ENCODE results near the gene ZSWIM4. TPM values are rescaled to one million over a fixed set of nuclear protein-coding genes. Genes with fewer than 3 reads are reported as not detected.

Gene ZSWIM4
- total and polyA plus RNA-seq, 8 donors, result 2.2 to 14.0 (median 3.9) TPM

DNA sequence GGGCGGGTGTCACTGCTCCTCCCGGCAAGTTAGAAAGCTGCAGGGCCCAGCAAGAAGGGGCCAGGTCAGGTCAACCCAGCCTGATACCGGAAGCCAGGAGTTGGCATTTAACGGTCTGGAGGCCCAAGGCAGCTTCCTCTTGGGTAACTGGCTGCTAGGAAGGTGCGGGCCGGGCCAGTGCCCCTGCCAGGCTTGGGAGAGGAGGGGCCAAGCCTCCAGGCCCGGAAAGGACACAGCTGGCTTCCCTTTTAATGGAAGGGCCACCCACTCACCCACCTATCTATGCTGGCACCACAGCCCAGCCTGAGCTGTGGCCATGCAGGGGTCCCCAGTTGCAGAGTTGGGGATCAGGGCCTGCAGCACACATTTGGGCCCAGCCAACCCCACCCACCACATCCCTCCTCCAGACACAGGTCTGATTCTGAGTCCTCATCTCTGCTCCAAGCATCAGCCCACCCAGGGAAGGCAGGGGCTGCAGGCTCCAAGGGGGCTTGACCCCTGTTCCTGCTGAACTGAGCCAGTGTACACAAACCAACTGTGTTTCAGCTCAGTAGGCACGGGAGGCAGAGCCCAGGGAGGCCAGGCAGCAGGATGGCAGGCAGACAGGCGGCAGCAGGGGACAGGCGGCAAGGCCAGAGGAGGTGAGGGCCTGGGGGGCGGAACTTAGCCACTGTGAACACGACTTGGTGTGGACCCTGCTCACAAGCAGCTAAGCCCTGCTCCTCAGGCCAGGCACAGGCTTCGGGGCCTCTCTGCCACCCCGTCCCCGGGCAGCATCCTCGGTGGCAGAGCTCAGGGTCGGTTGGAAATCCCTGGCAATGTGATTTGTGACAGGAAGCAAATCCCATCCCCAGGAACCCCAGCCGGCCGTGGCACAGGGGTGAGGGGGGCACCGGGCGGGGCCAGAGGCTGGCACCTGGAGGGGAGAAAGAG, 40.8 kb downstream of the ZSWIM4 start:
- intact Hi-C loops (cut with DNase I; ENCODE audit: low total_unique reads), result no loop called here
- peaks cover 75 to 90% (median 82%) of the 10 kb centered on the region in 4 donors for H3K4me1 ChIP-seq
- H3K4me3 ChIP-seq, result peak overlapping the region in 3 of 4 donors; percentile 0 to 28 (median 8)
- H3K36me3 ChIP-seq, result peaks cover 23 to 53% (median 25%) of the 10 kb centered on the region in 4 donors
- H3K27me3 ChIP-seq, result no peaks in the 10 kb centered on the region
- no peak for TF ChIP-seq POLR2A (IDR thresholded peaks at IDR 0.05)
- TF ChIP-seq POLR2AphosphoS5 (IDR thresholded peaks at IDR 0.05), result no peak
- TF ChIP-seq, protein P1, sequence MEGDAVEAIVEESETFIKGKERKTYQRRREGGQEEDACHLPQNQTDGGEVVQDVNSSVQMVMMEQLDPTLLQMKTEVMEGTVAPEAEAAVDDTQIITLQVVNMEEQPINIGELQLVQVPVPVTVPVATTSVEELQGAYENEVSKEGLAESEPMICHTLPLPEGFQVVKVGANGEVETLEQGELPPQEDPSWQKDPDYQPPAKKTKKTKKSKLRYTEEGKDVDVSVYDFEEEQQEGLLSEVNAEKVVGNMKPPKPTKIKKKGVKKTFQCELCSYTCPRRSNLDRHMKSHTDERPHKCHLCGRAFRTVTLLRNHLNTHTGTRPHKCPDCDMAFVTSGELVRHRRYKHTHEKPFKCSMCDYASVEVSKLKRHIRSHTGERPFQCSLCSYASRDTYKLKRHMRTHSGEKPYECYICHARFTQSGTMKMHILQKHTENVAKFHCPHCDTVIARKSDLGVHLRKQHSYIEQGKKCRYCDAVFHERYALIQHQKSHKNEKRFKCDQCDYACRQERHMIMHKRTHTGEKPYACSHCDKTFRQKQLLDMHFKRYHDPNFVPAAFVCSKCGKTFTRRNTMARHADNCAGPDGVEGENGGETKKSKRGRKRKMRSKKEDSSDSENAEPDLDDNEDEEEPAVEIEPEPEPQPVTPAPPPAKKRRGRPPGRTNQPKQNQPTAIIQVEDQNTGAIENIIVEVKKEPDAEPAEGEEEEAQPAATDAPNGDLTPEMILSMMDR (IDR thresholded peaks at IDR 0.05), result no peak
- no peak for TF ChIP-seq EP300 (IDR thresholded peaks at IDR 0.05)
- H3K27ac ChIP-seq, result peak overlapping the region; percentile 37 to 100 (median 99)
- peak in 1 of 2 donors; percentile 41 for DNase-seq
- no peaks in the 10 kb centered on the region for H3K9me3 ChIP-seq
- 35 to 49% (median 44%) methylated on average over 5 to 21 of the region's 21 CpGs for WGBS, 5 donors

DNA sequence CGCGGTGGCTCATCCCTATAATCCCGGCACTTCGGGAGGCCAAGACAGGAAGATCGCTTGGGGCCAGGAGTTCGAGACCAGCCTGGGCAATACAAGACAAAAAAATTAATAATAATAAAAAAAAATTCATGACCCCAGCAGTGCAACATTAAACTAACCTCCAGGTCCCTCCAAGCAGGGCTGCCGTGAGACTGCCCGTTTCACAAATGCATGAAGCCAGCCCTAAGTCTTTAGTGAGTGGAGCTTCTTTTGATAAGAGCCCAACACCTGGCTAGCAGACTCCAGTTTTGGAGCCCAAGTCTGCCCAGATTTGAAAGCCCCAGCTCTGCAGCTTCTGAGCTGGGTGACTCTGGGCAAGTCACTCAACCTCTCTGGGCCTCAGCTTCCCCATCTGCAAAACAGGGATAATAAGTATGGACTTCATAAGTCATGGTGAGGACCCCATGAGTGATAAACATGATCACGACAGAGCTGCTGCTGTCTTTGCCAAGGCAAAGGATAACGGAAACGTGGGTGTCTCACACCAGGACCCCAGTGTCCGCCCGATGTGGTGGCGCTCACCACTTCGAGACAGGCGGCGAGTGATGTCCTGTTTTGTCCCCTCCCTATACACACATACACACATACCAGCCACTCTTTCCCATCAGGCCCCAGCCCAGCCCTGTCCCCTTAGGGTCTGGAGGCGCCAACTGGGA, 43.3 kb downstream of the ZSWIM4 start:
- Histone ChIP-seq H3K4me3 (peak overlapping the region; percentile 73 to 98 (median 91)), H3K4me1 (peaks cover 77 to 92% (median 87%) of the 10 kb centered on the region in 4 donors), H3K27ac (peak overlapping the region; percentile 81 to 100 (median 99)), H3K36me3 (peaks cover 21 to 46% (median 24%) of the 10 kb centered on the region in 4 donors), H3K27me3 (no peaks in the 10 kb centered on the region), H3K9me3 (no peaks in the 10 kb centered on the region)
- DNase-seq, result no peak
- WGBS, 5 donors, result 34 to 62% (median 58%) methylated on average over 12 to 18 of the region's 18 CpGs
- intact Hi-C loops (cut with DNase I; ENCODE audit: low total_unique reads), result no loop called here
- TF ChIP-seq POLR2A (IDR thresholded peaks at IDR 0.05) (no peak), EP300 (IDR thresholded peaks at IDR 0.05) (no peak), POLR2AphosphoS5 (IDR thresholded peaks at IDR 0.05) (no peak)
- TF ChIP-seq, protein P1 (IDR thresholded peaks at IDR 0.05), result no peak

DNA sequence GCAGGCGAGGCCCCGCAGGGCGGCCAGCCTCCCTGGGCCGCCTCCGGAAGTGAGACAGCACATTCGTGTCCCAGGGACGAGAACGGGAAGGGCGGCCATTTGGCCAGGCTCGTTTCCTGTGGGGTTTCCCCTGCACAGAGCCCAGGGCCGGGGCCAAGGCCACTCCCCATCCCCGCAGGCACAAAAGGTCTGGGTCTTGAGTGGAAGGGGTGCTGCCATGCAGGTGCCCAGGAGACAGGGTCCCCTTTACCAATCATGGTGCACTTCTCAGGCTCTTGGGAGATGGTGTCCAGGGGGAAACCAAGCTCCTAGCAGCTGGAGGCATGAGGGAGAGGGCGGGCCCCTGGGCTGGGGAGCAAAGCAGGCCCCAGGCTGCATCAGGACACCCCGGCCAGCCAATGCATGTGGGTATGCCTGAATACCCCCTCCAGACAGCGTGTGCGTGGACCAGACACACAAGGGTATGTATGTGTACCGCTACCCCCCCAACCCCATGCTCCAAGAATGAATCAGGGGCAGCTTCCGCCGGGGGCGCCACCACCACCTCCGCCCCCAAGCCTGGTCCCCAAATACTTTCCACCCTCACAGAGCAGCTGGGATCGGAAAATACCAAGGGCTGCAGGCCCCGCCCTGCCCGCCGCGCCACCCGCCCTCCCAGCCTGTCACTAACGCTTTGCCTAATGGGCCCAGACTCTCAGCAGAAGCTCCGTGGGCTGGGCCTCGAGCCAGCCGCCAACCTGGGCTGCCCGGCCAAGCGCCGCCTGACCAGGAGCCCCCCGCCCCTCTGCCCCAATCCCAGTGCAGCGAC, 44.1 kb downstream of the ZSWIM4 start:
- peaks cover 18 to 39% (median 21%) of the 10 kb centered on the region in 4 donors for H3K36me3 ChIP-seq
- no peaks in the 10 kb centered on the region for H3K27me3 ChIP-seq
- H3K4me3 ChIP-seq, result peak overlapping the region; percentile 73 to 98 (median 91)
- no peaks in the 10 kb centered on the region for H3K9me3 ChIP-seq
- no peak for TF ChIP-seq POLR2A (IDR thresholded peaks at IDR 0.05)
- peak; percentile 78 to 95 (median 87) for TF ChIP-seq POLR2AphosphoS5 (IDR thresholded peaks at IDR 0.05)
- TF ChIP-seq EP300 (IDR thresholded peaks at IDR 0.05), result no peak
- TF ChIP-seq, protein P1 (IDR thresholded peaks at IDR 0.05), result no peak
- 0 to 7% (median 3%) methylated on average over 28 to 36 of the region's 36 CpGs for WGBS, 5 donors
- H3K4me1 ChIP-seq, result peaks cover 78 to 92% (median 86%) of the 10 kb centered on the region in 4 donors
- DNase-seq, result peak; percentile 89 to 95
- intact Hi-C loops (cut with DNase I; ENCODE audit: low total_unique reads), result no loop called here
- H3K27ac ChIP-seq, result peak overlapping the region; percentile 81 to 100 (median 99)

Data from stomach (tissue), 9 donors.